H9 (cell line): ENCODE data around the gene ARMC12. TPM values are rescaled to one million over a fixed set of nuclear protein-coding genes. Genes with fewer than 3 reads are reported as not detected.

Experiments
- DNase-seq: peaks from one replicate; pipeline ENCODE4 v3.0.0-alpha.2; 2017
- H2AFZ ChIP-seq: one replicate; pipeline ENCODE4 v1.6.1; 2013; ENCODE audit warnings: mild to moderate bottlenecking, low read length, control low read depth, moderate library complexity
- H2AK5ac ChIP-seq: 2 replicates; pipeline ENCODE4 v1.6.1; 2013; ENCODE audit warnings: low read length, control low read depth, mixed read lengths; ENCODE audit not compliant: insufficient read length
- H2BK120ac ChIP-seq: one replicate; pipeline ENCODE4 v1.6.1; 2013; ENCODE audit warnings: low read depth, mild to moderate bottlenecking, low read length, control low read depth, inconsistent platforms; ENCODE audit not compliant: poor library complexity, severe bottlenecking
- H2BK12ac ChIP-seq: 2 replicates; pipeline ENCODE4 v1.6.1; 2013; ENCODE audit warnings: low read length, control low read depth, mixed read lengths, low read depth; ENCODE audit not compliant: insufficient read length
- H2BK15ac ChIP-seq: 2 replicates; pipeline ENCODE4 v1.6.1; 2013; ENCODE audit warnings: low read depth, low read length, control low read depth
- H2BK20ac ChIP-seq: one replicate; pipeline ENCODE4 v1.6.1; 2013; ENCODE audit warnings: low read depth, mild to moderate bottlenecking, low read length, control low read depth, inconsistent platforms; ENCODE audit not compliant: poor library complexity, severe bottlenecking
- H2BK5ac ChIP-seq: 2 replicates; pipeline ENCODE4 v1.6.1; 2013; ENCODE audit warnings: low read length, control low read depth, mixed read lengths; ENCODE audit not compliant: insufficient read length
- H3K14ac ChIP-seq: 2 replicates; pipeline ENCODE4 v1.6.1; 2013; ENCODE audit warnings: low read length, control low read depth; ENCODE audit not compliant: insufficient read depth
- H3K18ac ChIP-seq: 2 replicates; pipeline ENCODE4 v1.6.1; 2013; ENCODE audit warnings: low read depth, mild to moderate bottlenecking, mixed read lengths, low read length, control low read depth; ENCODE audit not compliant: insufficient read length
- H3K23ac ChIP-seq: 2 replicates; pipeline ENCODE4 v1.6.1; 2013; ENCODE audit warnings: low read length, control low read depth, mixed read lengths, low read depth; ENCODE audit not compliant: insufficient read length
- H3K23me2 ChIP-seq: 2 replicates; pipeline ENCODE4 v1.6.1; 2013; ENCODE audit warnings: low read depth, mild to moderate bottlenecking, mixed read lengths, low read length, control low read depth; ENCODE audit not compliant: insufficient read length, poor library complexity, severe bottlenecking
- H3K27ac ChIP-seq: 2 replicates; pipeline ENCODE4 v1.5.1; 2013; ENCODE audit warnings: low read length, control low read depth, mixed read lengths, low read depth; ENCODE audit not compliant: insufficient read length
- H3K27me3 ChIP-seq: 2 replicates; pipeline ENCODE4 v1.6.1; 2013; ENCODE audit warnings: low read length, control low read depth, inconsistent platforms; ENCODE audit not compliant: insufficient read depth
- H3K4ac ChIP-seq: 2 replicates; pipeline ENCODE4 v1.6.1; 2013; ENCODE audit warnings: low read depth, mild to moderate bottlenecking, control low read depth, inconsistent platforms, low read length, moderate library complexity
- H3K4me1 ChIP-seq: 2 replicates; pipeline ENCODE4 v1.6.1; 2013; ENCODE audit warnings: low read length, control low read depth, inconsistent platforms; ENCODE audit not compliant: insufficient read depth
- H3K4me2 ChIP-seq: 2 replicates; pipeline ENCODE4 v1.6.1; 2013; ENCODE audit warnings: low read length, control low read depth, mixed read lengths; ENCODE audit not compliant: insufficient read length, insufficient read depth
- H3K56ac ChIP-seq: 2 replicates; pipeline ENCODE4 v1.6.1; 2013; ENCODE audit warnings: low read depth, mild to moderate bottlenecking, mixed read lengths, low read length, control low read depth; ENCODE audit not compliant: insufficient read length
- H3K79me1 ChIP-seq: 2 replicates; pipeline ENCODE4 v1.6.1; 2013; ENCODE audit warnings: low read depth, mild to moderate bottlenecking, moderate library complexity, low read length, control low read depth, inconsistent platforms; ENCODE audit not compliant: insufficient read depth, poor library complexity, severe bottlenecking
- H3K79me2 ChIP-seq: 2 replicates; pipeline ENCODE4 v1.6.1; 2013; ENCODE audit warnings: low read length, control low read depth, inconsistent platforms; ENCODE audit not compliant: insufficient read depth
- H3K9ac ChIP-seq: 2 replicates; pipeline ENCODE4 v1.6.1; 2013; ENCODE audit warnings: low read length, control low read depth, mixed read lengths; ENCODE audit not compliant: insufficient read length; ENCODE audit errors: extremely low read depth
- H3K9me3 ChIP-seq: one replicate; pipeline ENCODE4 v1.6.1; 2013; ENCODE audit warnings: low read depth, low read length, inconsistent platforms; ENCODE audit not compliant: control insufficient read depth
- H3T11ph ChIP-seq: one replicate; pipeline ENCODE4 v1.6.1; 2013; ENCODE audit warnings: mild to moderate bottlenecking, low read length, control low read depth, inconsistent platforms
- H4K20me1 ChIP-seq: one replicate; pipeline ENCODE4 v1.6.1; 2013; ENCODE audit not compliant: control insufficient read depth, insufficient read length, insufficient read depth
- H4K5ac ChIP-seq: 2 replicates; pipeline ENCODE4 v1.6.1; 2013; ENCODE audit warnings: low read depth, mild to moderate bottlenecking, mixed read lengths, low read length, control low read depth; ENCODE audit not compliant: insufficient read length
- H4K8ac ChIP-seq: replicated peaks from 2 replicates; pipeline ENCODE4 v1.6.1; 2013; ENCODE audit warnings: low read length, control low read depth, mixed read lengths, low read depth; ENCODE audit not compliant: insufficient read length
- H4K91ac ChIP-seq: 2 replicates; pipeline ENCODE4 v1.6.1; 2013; ENCODE audit warnings: low read depth, mild to moderate bottlenecking, moderate library complexity, mixed read lengths, low read length, control low read depth; ENCODE audit not compliant: insufficient read length
- H3K27ac Mint-ChIP-seq, 3 experiments: 2 replicates in 2 of 3; 3 replicates in 1 of 3; pipeline ENCODE4 v1.8.0; 2020 to 2021; ENCODE audit warnings: mixed read lengths in 3 of 3, mild to moderate bottlenecking in 1 of 3, moderate library complexity in 1 of 3
- H3K27me3 Mint-ChIP-seq: 2 replicates; pipeline ENCODE4 v1.8.0; 2021; ENCODE audit warnings: low read depth, mild to moderate bottlenecking, moderate library complexity, mixed read lengths
- H3K36me3 Mint-ChIP-seq, 3 experiments: 2 replicates in 2 of 3; 3 replicates in 1 of 3; pipeline ENCODE4 v1.8.0; 2020 to 2021; ENCODE audit warnings: low read depth in 3 of 3, mixed read lengths in 3 of 3; ENCODE audit not compliant: insufficient read depth in 1 of 3
- H3K4me1 Mint-ChIP-seq, 2 experiments: 2 replicates each; pipeline ENCODE4 v1.8.0; 2020; ENCODE audit warnings: mixed read lengths in 2 of 2
- H3K4me3 Mint-ChIP-seq, 2 experiments: 2 replicates in 1 of 2; 3 replicates in 1 of 2; pipeline ENCODE4 v1.8.0; 2020 to 2021; ENCODE audit warnings: mild to moderate bottlenecking in 2 of 2, mixed read lengths in 2 of 2, moderate library complexity in 1 of 2
- H3K9me3 Mint-ChIP-seq, 2 experiments: 2 replicates in 1 of 2; 3 replicates in 1 of 2; pipeline ENCODE4 v1.8.0; 2020; ENCODE audit warnings: mild to moderate bottlenecking in 2 of 2, mixed read lengths in 2 of 2, moderate library complexity in 1 of 2
- CTCF ChIP-seq: fragments of 200-600 bp; sonication (generic); conservative IDR thresholded peaks from 3 replicates; pipeline ENCODE4 v1.8.0; 2021; ENCODE audit warnings: antibody characterized with exemption, mild to moderate bottlenecking
- WGBS: extraction: QIAGEN DNeasy Blood & Tissue Kit; methylation state at CpG from one replicate; pipeline ENCODE4 v1.1.7; 2013; ENCODE audit warnings: missing lambda C conversion rate, low lambda C conversion rate, mixed read lengths; ENCODE audit not compliant: insufficient read length; ENCODE audit errors: extremely low coverage; 5-methylcytosine and 5-hydroxymethylcytosine counted together
- total RNA-seq: library from RNA; stranded (reverse); gene quantifications from 2 replicates; pipeline ENCODE4 v1.2.1, GENCODE V29; 2021

ARMC12 gene
- total RNA-seq, 1 experiment from 2014 or later: 1.7 TPM

- WGBS: no CpG with 5 or more reads among the region's 6 CpGs
- no peak overlapping the region for H3K27ac ChIP-seq
- no peaks in the 10 kb centered on the region; a peak in 1 of 7 replicates for H3K36me3 Mint-ChIP-seq
- no peak overlapping the region for H2AFZ ChIP-seq
- H3K27me3 Mint-ChIP-seq: no peaks in the 10 kb centered on the region; the same call in none of the 2 replicates
- TF ChIP-seq CTCF: no peak
- H3K4me1 ChIP-seq: peaks cover 15% of the 10 kb centered on the region; the same call in 1 of the 2 replicates
- H2BK120ac ChIP-seq: no peak overlapping the region
- H3K14ac ChIP-seq: no peak overlapping the region
- H2BK12ac ChIP-seq: no peak overlapping the region
- DNase-seq: no peak
- no peak overlapping the region; a peak in 1 of 5 replicates for H3K4me3 Mint-ChIP-seq
- H3K79me2 ChIP-seq: no peaks in the 10 kb centered on the region
- H3K27me3 ChIP-seq: no peaks in the 10 kb centered on the region
- H2BK5ac ChIP-seq: no peak overlapping the region
- H3K79me1 ChIP-seq: no peaks in the 10 kb centered on the region
- H3K4ac ChIP-seq: no peak overlapping the region
- no peak overlapping the region for H3K9ac ChIP-seq
- H3K9me3 ChIP-seq: no peaks in the 10 kb centered on the region
- H3K56ac ChIP-seq: no peak overlapping the region
- H3K18ac ChIP-seq: no peak overlapping the region
- H3K9me3 Mint-ChIP-seq: no peaks in the 10 kb centered on the region; a peak in 1 of 5 replicates
- no peak overlapping the region for H4K5ac ChIP-seq
- H3K23me2 ChIP-seq: no peaks in the 10 kb centered on the region
- peaks cover 39% of the 10 kb centered on the region in 2 experiments for H3K4me1 Mint-ChIP-seq
- no peaks in the 10 kb centered on the region for H4K20me1 ChIP-seq
- no peak overlapping the region for H3T11ph ChIP-seq
- peak overlapping the region in 2 of 3 experiments; percentile 30 to 44; a peak in 3 of 7 replicates for H3K27ac Mint-ChIP-seq
- H2BK15ac ChIP-seq: no peak overlapping the region
- H3K23ac ChIP-seq: no peak overlapping the region
- H4K8ac ChIP-seq: no peak overlapping the region
- no peak overlapping the region for H3K4me2 ChIP-seq
- no peak overlapping the region for H2AK5ac ChIP-seq
- no peak overlapping the region for H2BK20ac ChIP-seq
- no peak overlapping the region for H4K91ac ChIP-seq
Observed at GRCh38 chr6:35754452-35755277, 17.8 kb downstream of the ARMC12 start.
